ENCODE results near the gene KCNMB1. TPM values are rescaled to one million over a fixed set of nuclear protein-coding genes. Genes with fewer than 3 reads are reported as not detected.

KCNMB1 gene
- not detected in 2 replicates for total RNA-seq

GRCh38 chr5:170388818-170389549 lies at the start of gene KCNMB1:
Gene KCNMB1 (minus strand): TSS chr5:170389367. CDS start chr5:170385447, 3,920 bp downstream.
- Mint-ChIP-seq H3K27me3 (peaks cover 16% of the 10 kb centered on the region), H3K4me3 (no peak within 1 kb of the TSS), H3K9me3 (no peaks in the 10 kb centered on the region), H3K27ac (no peak within 1 kb of the TSS), H3K36me3 (ENCODE audit: low read depth) (no peaks in the 10 kb centered on the region), H3K4me1 (peaks cover 22% of the 10 kb centered on the region)
- ATAC-seq (ENCODE audit: low read depth) (no peak), DNase-seq (no peak)
- TF ChIP-seq, protein P1, sequence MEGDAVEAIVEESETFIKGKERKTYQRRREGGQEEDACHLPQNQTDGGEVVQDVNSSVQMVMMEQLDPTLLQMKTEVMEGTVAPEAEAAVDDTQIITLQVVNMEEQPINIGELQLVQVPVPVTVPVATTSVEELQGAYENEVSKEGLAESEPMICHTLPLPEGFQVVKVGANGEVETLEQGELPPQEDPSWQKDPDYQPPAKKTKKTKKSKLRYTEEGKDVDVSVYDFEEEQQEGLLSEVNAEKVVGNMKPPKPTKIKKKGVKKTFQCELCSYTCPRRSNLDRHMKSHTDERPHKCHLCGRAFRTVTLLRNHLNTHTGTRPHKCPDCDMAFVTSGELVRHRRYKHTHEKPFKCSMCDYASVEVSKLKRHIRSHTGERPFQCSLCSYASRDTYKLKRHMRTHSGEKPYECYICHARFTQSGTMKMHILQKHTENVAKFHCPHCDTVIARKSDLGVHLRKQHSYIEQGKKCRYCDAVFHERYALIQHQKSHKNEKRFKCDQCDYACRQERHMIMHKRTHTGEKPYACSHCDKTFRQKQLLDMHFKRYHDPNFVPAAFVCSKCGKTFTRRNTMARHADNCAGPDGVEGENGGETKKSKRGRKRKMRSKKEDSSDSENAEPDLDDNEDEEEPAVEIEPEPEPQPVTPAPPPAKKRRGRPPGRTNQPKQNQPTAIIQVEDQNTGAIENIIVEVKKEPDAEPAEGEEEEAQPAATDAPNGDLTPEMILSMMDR (IDR thresholded peaks at IDR 0.05): no peak
- POLR2A ChIA-PET: no interaction called here
- CTCF ChIA-PET: interaction anchor here (0.6 to 1.4 kb wide), 2 partner anchors 50 to 120 kb away, joined by 3 read pairs; no protein-coding TSS in a partner anchor
- intact Hi-C loops (cut with micrococcal nuclease): no loop called here

GRCh38 chr5:170438581-170438980 lies 49.4 kb upstream of the KCNMB1 start:
- Mint-ChIP-seq H3K36me3 (ENCODE audit: low read depth) (no peaks in the 10 kb centered on the region), H3K27me3 (no peaks in the 10 kb centered on the region), H3K9me3 (no peaks in the 10 kb centered on the region), H3K27ac (no peak overlapping the region), H3K4me3 (no peak overlapping the region), H3K4me1 (no peaks in the 10 kb centered on the region)
- TF ChIP-seq, protein P1 (IDR thresholded peaks at IDR 0.05): no peak
- POLR2A ChIA-PET: no interaction called here
- no peak for ATAC-seq (ENCODE audit: low read depth)
- no peak for DNase-seq
- CTCF ChIA-PET: no interaction called here
- intact Hi-C loops (cut with micrococcal nuclease): no loop called here

GRCh38 chr5:170437621-170438375 lies 48.6 kb upstream of the KCNMB1 start:
- peaks cover under 1% of the 10 kb centered on the region for H3K9me3 Mint-ChIP-seq
- H3K4me3 Mint-ChIP-seq: no peak overlapping the region
- no peaks in the 10 kb centered on the region for H3K4me1 Mint-ChIP-seq
- ChIA-PET CTCF (no interaction called here), POLR2A (no interaction called here)
- H3K27ac Mint-ChIP-seq: no peak overlapping the region
- no peaks in the 10 kb centered on the region for H3K27me3 Mint-ChIP-seq
- no peak for DNase-seq
- H3K36me3 Mint-ChIP-seq (ENCODE audit: low read depth): no peaks in the 10 kb centered on the region
- no peak for ATAC-seq (ENCODE audit: low read depth)
- intact Hi-C loops (cut with micrococcal nuclease): no loop called here
- TF ChIP-seq, protein P1 (IDR thresholded peaks at IDR 0.05): no peak

GRCh38 chr5:170436335-170436734 lies 47.2 kb upstream of the KCNMB1 start:
- TF ChIP-seq, protein P1 (IDR thresholded peaks at IDR 0.05): no peak
- H3K27me3 Mint-ChIP-seq: peaks cover 5% of the 10 kb centered on the region
- H3K27ac Mint-ChIP-seq: no peak overlapping the region
- no peaks in the 10 kb centered on the region for H3K36me3 Mint-ChIP-seq (ENCODE audit: low read depth)
- H3K9me3 Mint-ChIP-seq: peaks cover 4% of the 10 kb centered on the region
- ChIA-PET CTCF (no interaction called here), POLR2A (no interaction called here)
- DNase-seq (no peak), ATAC-seq (ENCODE audit: low read depth) (no peak)
- intact Hi-C loops (cut with micrococcal nuclease): no loop called here
- H3K4me3 Mint-ChIP-seq: no peak overlapping the region
- H3K4me1 Mint-ChIP-seq: no peaks in the 10 kb centered on the region

GRCh38 chr5:170434966-170435605 lies 45.9 kb upstream of the KCNMB1 start:
- intact Hi-C loops (cut with micrococcal nuclease): loop anchor here (1.0 kb wide), 1 partner anchor 198 kb away; no protein-coding TSS in a partner anchor
- H3K9me3 Mint-ChIP-seq: peaks cover 4% of the 10 kb centered on the region
- DNase-seq: peak; percentile 39
- TF ChIP-seq, protein P1 (IDR thresholded peaks at IDR 0.05): peak; percentile 86
- no peaks in the 10 kb centered on the region for H3K4me1 Mint-ChIP-seq
- H3K27ac Mint-ChIP-seq: no peak overlapping the region
- POLR2A ChIA-PET: no interaction called here
- CTCF ChIA-PET: interaction anchor here (1.0 to 1.7 kb wide), 5 partner anchors 9 to 208 kb away, joined by 4 to 5 read pairs (median 4); no protein-coding TSS in a partner anchor
- H3K27me3 Mint-ChIP-seq: peaks cover 16% of the 10 kb centered on the region
- ATAC-seq (ENCODE audit: low read depth): peak; percentile 70
- no peak overlapping the region for H3K4me3 Mint-ChIP-seq
- H3K36me3 Mint-ChIP-seq (ENCODE audit: low read depth): no peaks in the 10 kb centered on the region

Measured in activated B cell treated with CpG ODN at 0.5 μM for 24 hours (primary cell).